Calu3 (cell line): ENCODE data around the gene TRABD2B. TPM values are rescaled to one million over a fixed set of nuclear protein-coding genes. Genes with fewer than 3 reads are reported as not detected.

ENCODE experiments used
- BruUV-seq: library from RNA; stranded (reverse); fragments of 400-500 nt; replicated peaks from 2 replicates; lab custom pipeline; 2021; lab: Mats Ljungman, UMichigan
- CTCF ChIA-PET: fragments of 300-600 bp; sonication (Branson Sonifier 250); formaldehyde crosslinking; loops from one replicate; lab custom pipeline; 2022; ENCODE audit warnings: antibody characterized with exemption; lab: Charles Lee
- DNase-seq: peaks from one replicate; pipeline ENCODE4 v3.0.0; 2022
- H3K27ac Mint-ChIP-seq: one replicate; pipeline ENCODE4 v1.8.0; 2022; ENCODE audit warnings: mixed read lengths; ENCODE audit not compliant: unreplicated experiment
- H3K27me3 Mint-ChIP-seq: one replicate; pipeline ENCODE4 v1.8.0; 2022; ENCODE audit warnings: mixed read lengths; ENCODE audit not compliant: unreplicated experiment
- H3K36me3 Mint-ChIP-seq: one replicate; pipeline ENCODE4 v1.8.0; 2022; ENCODE audit warnings: mild to moderate bottlenecking, moderate library complexity, mixed read lengths; ENCODE audit not compliant: insufficient read depth, unreplicated experiment
- H3K4me1 Mint-ChIP-seq: one replicate; pipeline ENCODE4 v1.8.0; 2022; ENCODE audit warnings: mild to moderate bottlenecking, low read depth, mixed read lengths; ENCODE audit not compliant: unreplicated experiment
- H3K4me3 Mint-ChIP-seq: one replicate; pipeline ENCODE4 v1.8.0; 2022; ENCODE audit warnings: mild to moderate bottlenecking, low read depth, moderate library complexity, mixed read lengths; ENCODE audit not compliant: unreplicated experiment
- H3K9me3 Mint-ChIP-seq: one replicate; pipeline ENCODE4 v1.8.0; 2022; ENCODE audit warnings: low read depth, mixed read lengths; ENCODE audit not compliant: unreplicated experiment
- intact Hi-C: fragments of 100-400 bp; cut with micrococcal nuclease; formaldehyde crosslinking; loops from one replicate; pipeline ENCODE4 v1.10.0; 2022; ENCODE audit not compliant: unreplicated experiment
- total RNA-seq: library from RNA; stranded (reverse); gene quantifications from 2 replicates; pipeline ENCODE4 v1.2.3, GENCODE V29; 2022
- TF ChIP-seq, protein P1 (sequence below): fragments of 200-600 bp; IDR thresholded peaks from one replicate; pipeline ENCODE4 v1.8.0; 2022; ENCODE audit warnings: antibody characterized with exemption; ENCODE audit not compliant: unreplicated experiment

TRABD2B gene
- total RNA-seq, 1 experiment from 2014 or later, result 0.42 TPM

- intact Hi-C loops, result no loop called here
- no peaks in the 10 kb centered on the region for H3K36me3 Mint-ChIP-seq
- TF ChIP-seq, protein P1, sequence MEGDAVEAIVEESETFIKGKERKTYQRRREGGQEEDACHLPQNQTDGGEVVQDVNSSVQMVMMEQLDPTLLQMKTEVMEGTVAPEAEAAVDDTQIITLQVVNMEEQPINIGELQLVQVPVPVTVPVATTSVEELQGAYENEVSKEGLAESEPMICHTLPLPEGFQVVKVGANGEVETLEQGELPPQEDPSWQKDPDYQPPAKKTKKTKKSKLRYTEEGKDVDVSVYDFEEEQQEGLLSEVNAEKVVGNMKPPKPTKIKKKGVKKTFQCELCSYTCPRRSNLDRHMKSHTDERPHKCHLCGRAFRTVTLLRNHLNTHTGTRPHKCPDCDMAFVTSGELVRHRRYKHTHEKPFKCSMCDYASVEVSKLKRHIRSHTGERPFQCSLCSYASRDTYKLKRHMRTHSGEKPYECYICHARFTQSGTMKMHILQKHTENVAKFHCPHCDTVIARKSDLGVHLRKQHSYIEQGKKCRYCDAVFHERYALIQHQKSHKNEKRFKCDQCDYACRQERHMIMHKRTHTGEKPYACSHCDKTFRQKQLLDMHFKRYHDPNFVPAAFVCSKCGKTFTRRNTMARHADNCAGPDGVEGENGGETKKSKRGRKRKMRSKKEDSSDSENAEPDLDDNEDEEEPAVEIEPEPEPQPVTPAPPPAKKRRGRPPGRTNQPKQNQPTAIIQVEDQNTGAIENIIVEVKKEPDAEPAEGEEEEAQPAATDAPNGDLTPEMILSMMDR, result no peak
- BruUV-seq, result no TSS peak
- H3K4me3 Mint-ChIP-seq, result no peak overlapping the region
- H3K9me3 Mint-ChIP-seq, result no peaks in the 10 kb centered on the region
- DNase-seq, result no peak
- H3K27ac Mint-ChIP-seq, result no peak overlapping the region
- peaks cover 84% of the 10 kb centered on the region for H3K27me3 Mint-ChIP-seq
- H3K4me1 Mint-ChIP-seq, result no peaks in the 10 kb centered on the region
- CTCF ChIA-PET, result interaction anchor here (0.5 kb wide), 1 partner anchor 832 kb away, joined by 7 read pairs; no protein-coding TSS in a partner anchor
These were observed 19.3 kb upstream of the TRABD2B start for GRCh38 chr1:48016515-48016914.

GRCh38 chr1:48013270-48013669, 16.1 kb upstream of the TRABD2B start:
- peaks cover 63% of the 10 kb centered on the region for H3K27me3 Mint-ChIP-seq
- DNase-seq, result no peak
- intact Hi-C loops, result no loop called here
- H3K4me1 Mint-ChIP-seq, result no peaks in the 10 kb centered on the region
- no peak overlapping the region for H3K4me3 Mint-ChIP-seq
- H3K9me3 Mint-ChIP-seq, result no peaks in the 10 kb centered on the region
- H3K27ac Mint-ChIP-seq, result no peak overlapping the region
- CTCF ChIA-PET, result no interaction called here
- no TSS peak for BruUV-seq
- H3K36me3 Mint-ChIP-seq, result no peaks in the 10 kb centered on the region
- TF ChIP-seq, protein P1, result no peak

DNA sequence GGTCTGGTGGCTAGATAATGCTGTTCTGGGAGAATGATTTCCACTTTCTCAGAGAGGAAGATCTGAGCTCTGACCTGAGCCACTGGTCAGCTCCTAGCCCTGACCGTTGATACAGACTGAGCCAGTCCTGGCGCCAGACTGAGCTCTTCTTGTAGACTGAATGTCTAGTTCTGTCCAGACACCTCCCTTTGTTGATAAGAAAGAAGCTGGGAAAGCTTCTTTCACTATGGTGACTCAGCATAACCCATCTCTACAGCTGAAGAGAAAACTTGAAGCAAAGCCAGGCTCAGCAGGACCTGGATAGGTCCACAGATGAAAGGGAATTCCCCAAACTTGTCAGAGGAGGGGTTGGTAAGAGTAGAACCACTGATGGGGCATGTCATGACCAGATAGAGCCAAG, 9.9 kb upstream of the TRABD2B start:
- Mint-ChIP-seq H3K4me3 (no peak overlapping the region), H3K9me3 (no peaks in the 10 kb centered on the region), H3K36me3 (no peaks in the 10 kb centered on the region), H3K27me3 (peaks cover 6% of the 10 kb centered on the region), H3K4me1 (no peaks in the 10 kb centered on the region), H3K27ac (no peak overlapping the region)
- BruUV-seq, result no TSS peak
- CTCF ChIA-PET, result no interaction called here
- TF ChIP-seq, protein P1, result no peak
- intact Hi-C loops, result no loop called here
- DNase-seq, result no peak

DNA sequence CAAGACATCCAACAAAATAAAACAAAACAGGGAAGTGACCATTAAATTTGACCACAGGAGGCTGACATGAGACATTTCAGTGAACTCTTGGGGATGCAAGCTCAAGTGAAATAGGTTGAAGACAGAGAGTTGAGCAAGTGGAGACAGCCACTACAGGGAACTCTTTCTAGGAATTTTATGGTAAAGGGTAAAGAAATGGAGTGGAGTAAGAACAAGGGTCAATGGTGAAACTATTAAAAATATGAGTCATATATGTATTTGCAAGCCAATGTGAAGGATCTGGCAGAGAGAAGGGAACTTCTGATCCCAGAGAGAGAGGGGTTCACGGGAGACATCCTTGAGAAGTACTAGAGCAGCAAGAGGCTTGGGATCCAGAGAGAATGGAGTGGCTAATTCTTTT, 9.1 kb upstream of the TRABD2B start:
- CTCF ChIA-PET, result no interaction called here
- no peak for DNase-seq
- Mint-ChIP-seq H3K27ac (no peak overlapping the region), H3K36me3 (no peaks in the 10 kb centered on the region), H3K9me3 (no peaks in the 10 kb centered on the region), H3K4me1 (no peaks in the 10 kb centered on the region), H3K27me3 (no peaks in the 10 kb centered on the region), H3K4me3 (no peak overlapping the region)
- TF ChIP-seq, protein P1, result no peak
- intact Hi-C loops, result no loop called here
- no TSS peak for BruUV-seq
